Left hindlimb (tissue), 1 donor: Measurements from ENCODE around the gene OPCML.

Experiments used
- DNase-seq: peaks from one replicate; pipeline ENCODE4 v3.0.0-alpha.2; 2018

OPCML gene

DNA sequence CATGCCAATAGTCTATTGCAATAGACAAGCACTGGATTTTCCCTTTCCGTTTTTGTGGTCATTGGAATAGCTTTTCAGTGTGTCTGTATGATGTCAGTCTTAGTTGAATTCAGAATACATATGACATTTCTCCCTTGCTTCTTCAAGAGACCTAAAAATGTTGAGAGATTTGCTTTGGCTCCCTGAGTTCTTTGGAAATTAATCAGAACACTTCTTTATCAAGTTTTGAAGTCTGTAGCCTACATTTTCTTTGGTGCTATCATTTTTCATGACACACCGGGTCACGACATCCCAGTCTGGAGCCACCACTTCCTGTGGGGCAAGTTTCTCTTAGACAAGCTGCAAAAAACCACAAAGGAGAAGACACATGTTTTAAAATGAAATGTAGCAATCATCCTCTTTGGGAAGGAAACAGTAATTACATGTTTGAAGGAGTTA is 847.1 kb downstream of the OPCML start:
- DNase-seq, result no peak

GRCh38 chr11:132683602-132684001 is 848.7 kb downstream of the OPCML start:
- DNase-seq, result no peak

GRCh38 chr11:132681971-132682370 is 850.3 kb downstream of the OPCML start:
- DNase-seq, result no peak

- DNase-seq, result no peak
These were observed 851.7 kb downstream of the OPCML start for GRCh38 chr11:132680584-132680983.

- no peak for DNase-seq
These were observed 858.1 kb downstream of the OPCML start for GRCh38 chr11:132674151-132674550.

DNA sequence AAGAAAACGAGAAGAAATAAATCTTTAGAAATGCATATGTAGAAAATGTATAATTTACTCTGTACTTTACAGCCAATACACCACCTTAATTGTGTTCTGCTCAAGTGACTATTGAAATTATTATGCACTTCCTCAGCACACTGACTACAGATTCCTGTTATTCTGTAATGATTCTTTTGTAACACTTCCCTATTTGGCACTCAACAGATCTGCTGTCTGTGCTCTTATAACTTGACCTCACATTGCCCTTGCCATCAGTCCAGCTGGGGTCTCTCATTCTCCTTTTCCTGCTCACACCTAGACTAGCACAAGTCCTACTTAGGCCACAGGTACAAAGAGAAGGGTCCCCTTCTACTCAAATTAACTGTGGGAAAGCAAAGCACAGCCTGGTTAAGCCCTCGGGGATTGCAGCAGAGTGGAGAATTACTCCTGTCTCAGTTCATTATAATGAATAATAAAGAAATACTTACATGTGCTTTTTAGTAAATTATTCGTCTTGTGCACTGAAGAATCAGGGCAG is 860.4 kb downstream of the OPCML start:
- no peak for DNase-seq

GRCh38 chr11:132670921-132671675 is 861.2 kb downstream of the OPCML start:
- no peak for DNase-seq

DNA sequence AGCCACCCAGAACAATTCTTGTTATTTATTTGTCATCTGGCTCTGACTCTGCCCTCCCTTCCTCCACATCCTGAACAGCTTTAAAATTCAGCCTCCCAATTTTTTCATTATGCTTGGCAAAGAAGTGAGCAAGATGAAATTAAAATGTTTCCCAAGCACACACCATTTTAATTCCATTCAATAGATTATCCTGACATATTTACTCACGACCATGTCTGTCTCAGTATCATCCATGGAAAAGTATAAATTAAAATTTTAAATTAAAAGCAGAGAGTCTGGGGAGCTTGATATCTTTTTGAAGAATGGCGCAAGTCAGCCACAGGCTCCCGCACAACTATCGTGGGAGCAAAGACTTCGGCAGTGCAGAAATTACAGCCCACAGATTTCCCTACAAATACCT is 862.4 kb downstream of the OPCML start:
- no peak for DNase-seq

DNA sequence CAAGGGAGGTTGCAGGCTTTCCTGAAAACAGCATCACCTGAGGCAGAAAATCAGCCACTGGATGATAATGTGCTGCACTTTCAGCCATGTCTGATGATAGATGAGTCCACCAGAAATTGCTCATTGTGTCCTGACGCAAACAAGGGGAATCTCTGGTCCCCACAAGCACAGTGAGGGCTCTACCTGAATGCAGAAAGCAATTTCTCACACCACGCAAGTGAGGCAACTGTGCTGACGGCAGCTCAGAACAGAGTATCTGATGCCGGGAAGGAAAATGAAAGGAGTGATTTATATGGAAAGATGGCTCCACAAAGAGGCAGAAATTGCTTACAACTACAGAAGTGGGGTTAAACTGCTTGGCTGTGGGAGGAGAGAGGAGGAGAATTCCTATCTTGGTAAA is 867.1 kb downstream of the OPCML start:
- no peak for DNase-seq

- no peak for DNase-seq
These were observed 873.6 kb downstream of the OPCML start for GRCh38 chr11:132658696-132659095.

DNA sequence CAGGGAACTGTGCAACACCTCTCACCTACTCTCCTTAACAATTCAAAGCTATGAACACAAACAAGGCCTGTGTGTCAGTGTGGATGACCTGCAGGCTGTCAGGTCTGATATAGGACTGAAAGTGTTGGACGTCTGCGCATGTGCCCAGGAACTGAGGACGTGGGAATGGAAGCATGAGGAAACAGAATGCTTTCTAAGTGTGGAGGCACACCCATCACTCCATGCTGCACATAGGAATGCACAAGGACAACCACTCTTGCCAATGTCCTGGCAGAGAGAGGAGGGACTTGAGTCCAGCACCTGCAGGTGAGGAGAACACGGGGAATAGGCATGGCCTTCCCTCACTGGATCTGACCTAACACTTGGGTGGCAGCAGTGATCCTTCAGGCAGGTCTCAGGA is 874.3 kb downstream of the OPCML start:
- DNase-seq, result no peak

DNA sequence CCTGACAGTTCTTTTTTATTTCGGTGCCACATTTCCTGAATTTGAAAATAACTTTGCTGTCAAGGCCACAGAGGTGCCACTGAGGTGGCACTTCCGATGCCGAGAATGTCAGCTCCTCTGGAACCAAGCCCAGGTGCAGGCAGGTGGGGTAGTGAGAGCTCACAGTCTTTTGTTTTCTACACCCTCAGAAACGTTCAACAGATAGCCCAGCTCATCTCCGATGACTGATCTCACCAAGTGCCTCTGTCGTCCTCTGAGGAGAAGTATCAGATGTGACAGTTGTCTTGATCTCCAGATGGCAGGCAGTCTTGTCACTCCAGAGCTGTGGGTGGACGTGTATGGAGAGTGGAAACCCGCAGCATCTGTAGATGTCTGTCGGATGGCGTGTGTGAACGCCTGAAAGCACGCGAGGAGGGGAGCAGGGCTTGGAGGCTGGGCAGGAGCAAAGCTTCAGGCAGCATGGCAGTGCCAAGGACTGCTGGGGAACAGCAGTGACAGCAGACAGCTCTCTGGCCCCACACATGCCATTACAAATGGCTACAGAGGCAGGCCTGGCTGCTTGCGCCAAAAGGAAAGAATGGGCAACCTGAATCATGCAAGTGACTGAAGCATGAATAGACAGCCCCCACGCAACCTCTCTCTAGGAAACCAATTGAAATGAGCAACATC is 877.0 kb downstream of the OPCML start:
- no peak for DNase-seq

- DNase-seq, result no peak
These were observed 879.1 kb downstream of the OPCML start for GRCh38 chr11:132653237-132653636.

GRCh38 chr11:132650969-132651720 is 881.2 kb downstream of the OPCML start:
- no peak for DNase-seq

DNA sequence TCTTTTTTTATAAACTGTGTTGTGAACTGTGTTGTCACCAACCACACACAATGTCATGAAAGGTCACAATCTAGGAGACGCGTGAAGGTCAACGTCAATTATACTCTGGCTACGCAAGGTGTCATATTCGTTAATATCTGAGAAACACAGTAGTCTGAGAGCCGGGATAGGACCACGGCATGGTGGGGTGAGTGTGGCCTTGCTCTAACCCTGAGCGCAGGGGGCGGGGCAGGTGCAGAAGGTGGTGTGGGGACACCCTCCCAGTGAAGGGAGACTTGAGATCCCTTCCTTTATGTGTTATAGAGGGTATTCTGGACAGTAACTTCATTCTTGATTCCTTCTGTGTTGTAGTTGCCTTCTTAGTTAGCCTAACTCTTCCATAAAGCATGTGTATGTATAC is 883.0 kb downstream of the OPCML start:
- no peak for DNase-seq

- DNase-seq, result no peak
These were observed 883.5 kb downstream of the OPCML start for GRCh38 chr11:132648851-132649250.

DNA sequence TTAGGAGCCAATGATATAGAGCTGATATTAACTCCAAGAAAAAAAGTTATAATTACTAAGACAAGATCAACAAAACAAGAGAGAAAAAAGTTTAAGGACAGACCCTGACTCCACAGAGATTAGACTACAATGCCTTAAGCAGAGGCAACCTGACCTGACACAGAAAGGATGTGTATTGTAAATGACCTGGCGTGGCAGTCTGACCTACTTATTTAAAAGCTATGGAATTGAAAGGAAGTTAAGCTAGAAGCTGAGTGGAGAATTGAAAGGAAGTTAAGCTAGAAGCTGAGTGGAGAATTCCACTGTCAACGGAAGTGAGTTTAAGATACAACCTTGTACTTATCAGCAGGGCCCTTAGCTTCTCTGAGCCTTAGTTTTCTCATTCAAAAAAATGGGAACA is 885.4 kb downstream of the OPCML start:
- no peak for DNase-seq

- DNase-seq, result no peak
These were observed 887.6 kb downstream of the OPCML start for GRCh38 chr11:132644520-132645239.

- DNase-seq, result no peak
These were observed 889.1 kb downstream of the OPCML start for GRCh38 chr11:132643239-132643638.

DNA sequence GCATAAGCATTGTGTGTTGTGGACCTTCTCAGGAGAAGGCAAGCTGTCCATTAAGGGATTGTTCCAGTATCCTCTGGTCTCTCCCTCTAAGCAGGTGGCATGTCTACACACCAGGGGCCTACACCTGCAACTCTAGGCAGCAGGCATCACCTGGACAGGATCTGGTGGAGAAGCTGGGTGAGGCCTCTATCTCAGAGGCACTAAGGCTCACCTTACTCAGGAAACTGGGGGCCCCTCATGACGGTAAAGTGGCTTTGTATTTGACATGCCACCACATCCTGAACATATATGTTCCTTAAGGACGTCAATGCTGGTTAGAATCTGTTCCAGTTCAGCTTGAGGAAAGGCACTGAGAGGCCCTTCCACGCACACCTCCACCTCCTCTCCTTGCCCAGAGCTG is 891.3 kb downstream of the OPCML start:
- no peak for DNase-seq

- DNase-seq, result no peak
These were observed 892.3 kb downstream of the OPCML start for GRCh38 chr11:132639986-132640385.

- no peak for DNase-seq
These were observed 892.9 kb downstream of the OPCML start for GRCh38 chr11:132639403-132639802.

- no peak for DNase-seq
These were observed 893.9 kb downstream of the OPCML start for GRCh38 chr11:132638423-132638822.
